HCT116 (cell line): ENCODE measurements around the gene ACTR1A. TPM values are rescaled to one million over a fixed set of nuclear protein-coding genes. Genes with fewer than 3 reads are reported as not detected.

Source experiments
- ATAC-seq: fragments of 200-7000 bp; cut with Tn5 transposase; 2 replicates; pipeline ENCODE4 v1.9.1; 2020; ENCODE audit warnings: mild to moderate bottlenecking, moderate library complexity
- BruUV-seq: library from RNA; stranded (reverse); fragments of 400-500 nt; replicated peaks from 2 replicates; lab custom pipeline; 2021; lab: Mats Ljungman, UMichigan
- CTCF ChIA-PET: fragments of 300-600 bp; sonication (Branson Sonifier 250); formaldehyde crosslinking; loops from one replicate; lab custom pipeline; 2021; ENCODE audit warnings: antibody characterized with exemption; lab: Charles Lee
- POLR2A ChIA-PET: fragments of 300-600, 350-600 bp; sonication (Branson Sonifier 250); formaldehyde crosslinking; loops from one replicate; lab custom pipeline; 2021; ENCODE audit warnings: antibody characterized with exemption; lab: Charles Lee
- RAD21 ChIA-PET, 2 experiments: fragments of 300-600 bp; sonication (Branson Sonifier 250); formaldehyde crosslinking; loops; one replicate each; lab custom pipeline; 2023; ENCODE audit warnings: low total read pairs in 2 of 2; ENCODE audit not compliant: uncharacterized antibody in 2 of 2, unreplicated experiment in 2 of 2, low non-redundant PET in 1 of 2; lab: Charles Lee
- DNase-seq: peaks from one replicate; pipeline ENCODE4 v3.0.0-alpha.2; 2010; ENCODE audit warnings: low read depth, low spot score
- H2AFZ ChIP-seq: fragments of 200-600 bp; shearing (Covaris generic), sonication (generic); 2 replicates; pipeline ENCODE4 v1.6.1; 2017; ENCODE audit warnings: low read depth, mixed run types, mixed read lengths, antibody characterized with exemption, low read length; ENCODE audit not compliant: poor library complexity, severe bottlenecking
- H3K27ac ChIP-seq: 2 replicates; pipeline ENCODE4 v1.5.1; 2012; ENCODE audit warnings: low read depth, low read length
- H3K27me3 ChIP-seq: fragments of 200-600 bp; sonication (generic); 2 replicates; pipeline ENCODE4 v1.6.1; 2016; ENCODE audit warnings: mixed run types, low read length, mixed read lengths; ENCODE audit not compliant: insufficient read depth
- H3K36me3 ChIP-seq, 2 experiments: fragments of 200-500 bp in 1 of 2; fragments of 200-600 bp in 1 of 2; sonication (Bioruptor generic) in 1 of 2; sonication (generic) in 1 of 2; 2 replicates each; pipeline versions ENCODE4 v1.5.1 to v1.6.1; 2014 to 2016; ENCODE audit warnings: low read length in 2 of 2, inconsistent platforms in 1 of 2, mixed read lengths in 1 of 2, mixed run types in 1 of 2; ENCODE audit not compliant: insufficient read depth in 2 of 2, control insufficient read depth in 1 of 2
- H3K4me1 ChIP-seq, 2 experiments: fragments of 200-600 bp in 1 of 2; sonication (generic) in 1 of 2; 2 replicates each; pipeline versions ENCODE4 v1.5.1 to v1.6.1; 2012 to 2017; ENCODE audit warnings: low read length in 2 of 2, inconsistent platforms in 1 of 2, mild to moderate bottlenecking in 1 of 2, mixed read lengths in 1 of 2, mixed run types in 1 of 2, moderate library complexity in 1 of 2; ENCODE audit not compliant: insufficient read depth in 2 of 2, control insufficient read depth in 1 of 2
- H3K4me2 ChIP-seq: fragments of 200-600 bp; sonication (generic); 2 replicates; pipeline ENCODE4 v1.6.1; 2017; ENCODE audit warnings: mixed run types, low read length, mixed read lengths
- H3K4me3 ChIP-seq, 2 experiments: fragments of 200-600 bp in 1 of 2; sonication (generic) in 1 of 2; replicated peaks in 1 of 2; 2 replicates each; pipeline ENCODE4 v1.5.1; 2011 to 2016; ENCODE audit warnings: low read length in 2 of 2, control low read depth in 1 of 2, low read depth in 1 of 2, mild to moderate bottlenecking in 1 of 2, mixed read lengths in 1 of 2, mixed run types in 1 of 2
- H3K79me2 ChIP-seq: fragments of 200-600 bp; sonication (generic); 2 replicates; pipeline ENCODE4 v1.6.1; 2017; ENCODE audit warnings: mild to moderate bottlenecking, mixed run types, low read length, moderate library complexity, mixed read lengths; ENCODE audit not compliant: insufficient read depth
- H3K9ac ChIP-seq: fragments of 200-600 bp; sonication (generic); 2 replicates; pipeline ENCODE4 v1.6.1; 2016; ENCODE audit warnings: low read length, mixed read lengths
- H3K9me2 ChIP-seq: fragments of 200-600 bp; sonication (generic), shearing (Covaris generic); 2 replicates; pipeline ENCODE4 v1.6.1; 2017; ENCODE audit warnings: mixed run types, mild to moderate bottlenecking, moderate library complexity; ENCODE audit not compliant: insufficient read depth
- H3K9me3 ChIP-seq, 2 experiments: fragments of 200-500 bp in 1 of 2; fragments of 200-600 bp in 1 of 2; sonication (Bioruptor generic) in 1 of 2; sonication (generic) in 1 of 2; 2 replicates each; pipeline ENCODE4 v1.6.1; 2014 to 2017; ENCODE audit warnings: low read length in 2 of 2, mixed read lengths in 2 of 2, inconsistent platforms in 1 of 2, low read depth in 1 of 2, mild to moderate bottlenecking in 1 of 2, mixed run types in 1 of 2, moderate library complexity in 1 of 2; ENCODE audit not compliant: control insufficient read depth in 1 of 2, insufficient read depth in 1 of 2
- H4K20me1 ChIP-seq: fragments of 200-600 bp; sonication (generic), shearing (Covaris generic); 2 replicates; pipeline ENCODE4 v1.6.1; 2017; ENCODE audit warnings: mixed run types, mild to moderate bottlenecking, moderate library complexity; ENCODE audit not compliant: insufficient read depth
- CTCF ChIP-seq, 3 experiments: fragments of 200-600 bp in 1 of 3; sonication (generic) in 1 of 3; IDR thresholded peaks in 2 of 3; conservative IDR thresholded peaks in 1 of 3; 2 replicates each; pipeline ENCODE4 v1.5.1; 2012 to 2017; ENCODE audit warnings: low read depth in 2 of 3, low read length in 2 of 3, antibody characterized with exemption in 1 of 3, borderline replicate concordance in 1 of 3, control low read depth in 1 of 3, mild to moderate bottlenecking in 1 of 3, mixed read lengths in 1 of 3, mixed run types in 1 of 3, moderate library complexity in 1 of 3; ENCODE audit not compliant: insufficient read depth in 1 of 3
- RAD21 ChIP-seq: IDR thresholded peaks from 2 replicates; pipeline ENCODE4 v1.6.1; 2012; ENCODE audit warnings: low read depth, mild to moderate bottlenecking
- intact Hi-C: fragments of 100-400 bp; cut with micrococcal nuclease; formaldehyde crosslinking; loops from 2 replicates; pipeline ENCODE4 v1.10.0; 2022
- total RNA-seq: library from RNA; stranded (reverse); gene quantifications from one replicate; pipeline ENCODE4 v1.2.1, GENCODE V29; 2021; ENCODE audit not compliant: unreplicated experiment

ACTR1A gene
- total RNA-seq, 1 experiment from 2014 or later: 94.2 TPM

GRCh38 chr10:102451105-102451969 is 51.2 kb downstream of the ACTR1A start, which contains the start of gene C10orf95:
Gene C10orf95, minus strand, starts transcription at chr10:102451543. Its CDS starts 450 bp downstream, at chr10:102451093.
- ChIA-PET POLR2A (interaction anchor here (0.7 to 6.1 kb wide), 8 partner anchors 10 to 193 kb away, joined by 3 to 39 read pairs (median 6); partner anchors contain the start of genes CUEDC2, FBXL15 and TRIM8), RAD21 (interaction anchor here in 1 of 2 experiments (1.0 to 1.6 kb wide), 2 partner anchors 29 to 132 kb away, joined by 3 to 4 read pairs; no protein-coding TSS in a partner anchor), CTCF (interaction anchor here (0.9 to 2.7 kb wide), 7 partner anchors 10 to 220 kb away, joined by 3 to 16 read pairs (median 3); partner anchors contain the start of genes CUEDC2 and FBXL15)
- H3K27ac ChIP-seq: peak within 1 kb of the TSS; percentile 98
- peaks cover 35% of the 10 kb centered on the region for H3K79me2 ChIP-seq
- no peak for TF ChIP-seq CTCF (IDR thresholded peaks at IDR 0.05 in 2 of 3, conservative IDR thresholded peaks at IDR 0.05 in 1 of 3; ENCODE audit: borderline replicate concordance in 1 of 3, insufficient read depth in 1 of 3, low read depth in 2 of 3, low read length in 2 of 3)
- TF ChIP-seq RAD21: no peak
- intact Hi-C loops: loop anchor here (2.0 kb wide), 1 partner anchor 57 kb away; the partner anchor contains the start of gene NFKB2
- peak; percentile 20 for ATAC-seq
- no peak for DNase-seq
- H3K9me3 ChIP-seq: no peaks in the 10 kb centered on the region
- BruUV-seq: TSS peak; percentile 28
- H2AFZ ChIP-seq: no peak within 1 kb of the TSS
- H3K4me3 ChIP-seq: peak within 1 kb of the TSS; percentile 72 to 100
- H4K20me1 ChIP-seq: no peaks in the 10 kb centered on the region
- peak within 1 kb of the TSS; percentile 97 for H3K9ac ChIP-seq
- H3K9me2 ChIP-seq: no peaks in the 10 kb centered on the region
- H3K27me3 ChIP-seq: no peaks in the 10 kb centered on the region
- H3K4me2 ChIP-seq: peak within 1 kb of the TSS; percentile 98
- H3K36me3 ChIP-seq: peaks cover 4 to 13% of the 10 kb centered on the region in 2 experiments; a peak in 2 of 4 replicates
- H3K4me1 ChIP-seq: peaks cover 28 to 38% of the 10 kb centered on the region in 2 experiments
